GM19324 (cell line): Measurements from ENCODE around the gene ACTG1.

Experiments used
- ATAC-seq: cut with Tn5 transposase; IDR thresholded peaks from one replicate; pipeline ENCODE4 v1.9.1; 2021; ENCODE audit warnings: mild to moderate bottlenecking, moderate library complexity; ENCODE audit not compliant: unreplicated experiment, low FRiP score

ACTG1 gene

GRCh38 chr17:81468111-81468769 lies 44.4 kb downstream of the ACTG1 start:
- ATAC-seq, result no peak

- no peak for ATAC-seq
These were observed 45.8 kb downstream of the ACTG1 start for GRCh38 chr17:81466564-81467472.

- no peak for ATAC-seq
These were observed 46.7 kb downstream of the ACTG1 start for GRCh38 chr17:81465910-81466309.

GRCh38 chr17:81464586-81464985 lies 48.0 kb downstream of the ACTG1 start:
- no peak for ATAC-seq

- ATAC-seq, result no peak
These were observed 49.1 kb downstream of the ACTG1 start for GRCh38 chr17:81463506-81463905.

GRCh38 chr17:81462506-81463125 lies 50.0 kb downstream of the ACTG1 start:
- ATAC-seq, result no peak

- no peak for ATAC-seq
These were observed 50.7 kb downstream of the ACTG1 start for GRCh38 chr17:81461607-81462500.

- ATAC-seq, result no peak
These were observed 51.6 kb downstream of the ACTG1 start for GRCh38 chr17:81460856-81461460.
